ENCODE data around the gene SPO11. TPM values are rescaled to one million over a fixed set of nuclear protein-coding genes. Genes with fewer than 3 reads are reported as not detected.
A peak's percentile ranks its signal among the peaks of the same experiment; 100 is the strongest.

SPO11 gene
- polyA plus RNA-seq, 1 donor (not counting 4 experiments of a cell fraction or from before 2014, with no cell fraction given): not detected

- no peak for FAIRE-seq
These were observed 9.2 kb upstream of the SPO11 start for GRCh38 chr20:57320358-57320757.

GRCh38 chr20:57321142-57321541 lies 8.5 kb upstream of the SPO11 start:
- TF ChIP-seq EZH2 (IDR thresholded peaks at IDR 0.05; ENCODE audit: low read length): no peak
- peaks cover 12% of the 10 kb centered on the region for H3K27me3 ChIP-seq (ENCODE audit: control insufficient read depth, extremely low read depth, insufficient read depth, low read length)
- H3K36me3 ChIP-seq (ENCODE audit: control insufficient read depth in 2 of 2, extremely low read depth in 1 of 2, insufficient read depth in 2 of 2, low read length in 2 of 2): no peaks in the 10 kb centered on the region
- no peak for FAIRE-seq
- DNase-seq (ENCODE audit: low read depth, low spot score): no peak
- H3K9ac ChIP-seq (ENCODE audit: control insufficient read depth, extremely low read depth, insufficient read depth, low read length): no peak overlapping the region
- H3K79me2 ChIP-seq (ENCODE audit: control insufficient read depth, insufficient read depth, low read length): no peaks in the 10 kb centered on the region
- no peak overlapping the region for H3K4me3 ChIP-seq (ENCODE audit: control insufficient read depth in 2 of 3, extremely low read depth in 1 of 3, insufficient read depth in 2 of 3, low read depth in 1 of 3, low read length in 3 of 3)
- H3K9me1 ChIP-seq (ENCODE audit: control insufficient read depth, extremely low read depth, insufficient read depth, low read length): no peaks in the 10 kb centered on the region
- dilution Hi-C loops (cut with MboI; ENCODE audit: extremely low pct_ligation_motif_present, low sequenced_read_pairs): no loop called here
- no peak overlapping the region for H3K4me2 ChIP-seq (ENCODE audit: control insufficient read depth, extremely low read depth, insufficient read depth, low read depth, low read length)
- no peak overlapping the region for H3K27ac ChIP-seq (ENCODE audit: control insufficient read depth, insufficient read depth, low read length)
- no peaks in the 10 kb centered on the region for H3K9me3 ChIP-seq (ENCODE audit: control insufficient read depth, low read depth, low read length)
- peaks cover 15% of the 10 kb centered on the region for H3K4me1 ChIP-seq (ENCODE audit: control insufficient read depth, extremely low read depth, insufficient read depth, low read length)
- no peak overlapping the region for H2AFZ ChIP-seq (ENCODE audit: control insufficient read depth, low read length)
- H4K20me1 ChIP-seq (ENCODE audit: control insufficient read depth, extremely low read depth, insufficient read depth, low read length): no peaks in the 10 kb centered on the region

More at GRCh38 chr20:57320358-57320757, 9.2 kb upstream of the SPO11 start:
- dilution Hi-C loops (cut with MboI; ENCODE audit: extremely low pct_ligation_motif_present, low sequenced_read_pairs): no loop called here
- Histone ChIP-seq H3K9ac (ENCODE audit: control insufficient read depth, extremely low read depth, insufficient read depth, low read length) (no peak overlapping the region), H3K9me3 (ENCODE audit: control insufficient read depth, low read depth, low read length) (no peaks in the 10 kb centered on the region), H3K4me2 (ENCODE audit: control insufficient read depth, extremely low read depth, insufficient read depth, low read depth, low read length) (no peak overlapping the region), H3K27me3 (ENCODE audit: control insufficient read depth, extremely low read depth, insufficient read depth, low read length) (peaks cover 12% of the 10 kb centered on the region), H3K4me1 (ENCODE audit: control insufficient read depth, extremely low read depth, insufficient read depth, low read length) (peaks cover 13% of the 10 kb centered on the region), H3K9me1 (ENCODE audit: control insufficient read depth, extremely low read depth, insufficient read depth, low read length) (no peaks in the 10 kb centered on the region), H3K4me3 (ENCODE audit: control insufficient read depth in 2 of 3, extremely low read depth in 1 of 3, insufficient read depth in 2 of 3, low read depth in 1 of 3, low read length in 3 of 3) (no peak overlapping the region), H3K79me2 (ENCODE audit: control insufficient read depth, insufficient read depth, low read length) (no peaks in the 10 kb centered on the region), H2AFZ (ENCODE audit: control insufficient read depth, low read length) (no peak overlapping the region), H4K20me1 (ENCODE audit: control insufficient read depth, extremely low read depth, insufficient read depth, low read length) (no peaks in the 10 kb centered on the region), H3K36me3 (ENCODE audit: control insufficient read depth in 2 of 2, extremely low read depth in 1 of 2, insufficient read depth in 2 of 2, low read length in 2 of 2) (no peaks in the 10 kb centered on the region), H3K27ac (ENCODE audit: control insufficient read depth, insufficient read depth, low read length) (no peak overlapping the region)
- TF ChIP-seq EZH2 (IDR thresholded peaks at IDR 0.05; ENCODE audit: low read length) (no peak), CTCF (optimal IDR thresholded peaks at IDR 0.05 in 1 of 3, IDR thresholded peaks at IDR 0.05 in 1 of 3, conservative IDR thresholded peaks at IDR 0.05 in 1 of 3; ENCODE audit: extremely low read depth in 1 of 3, insufficient read depth in 2 of 3, low read length in 3 of 3) (no peak)
- DNase-seq (ENCODE audit: low read depth, low spot score): no peak

- Histone ChIP-seq H3K36me3 (ENCODE audit: control insufficient read depth in 2 of 2, extremely low read depth in 1 of 2, insufficient read depth in 2 of 2, low read length in 2 of 2) (no peaks in the 10 kb centered on the region), H3K9me3 (ENCODE audit: control insufficient read depth, low read depth, low read length) (no peaks in the 10 kb centered on the region), H3K9ac (ENCODE audit: control insufficient read depth, extremely low read depth, insufficient read depth, low read length) (no peak overlapping the region), H2AFZ (ENCODE audit: control insufficient read depth, low read length) (no peak overlapping the region), H3K4me2 (ENCODE audit: control insufficient read depth, extremely low read depth, insufficient read depth, low read depth, low read length) (peak overlapping the region; percentile 72), H3K4me3 (ENCODE audit: control insufficient read depth in 2 of 3, extremely low read depth in 1 of 3, insufficient read depth in 2 of 3, low read depth in 1 of 3, low read length in 3 of 3) (no peak overlapping the region), H3K27me3 (ENCODE audit: control insufficient read depth, extremely low read depth, insufficient read depth, low read length) (peaks cover 8% of the 10 kb centered on the region), H4K20me1 (ENCODE audit: control insufficient read depth, extremely low read depth, insufficient read depth, low read length) (peaks cover 4% of the 10 kb centered on the region), H3K4me1 (ENCODE audit: control insufficient read depth, extremely low read depth, insufficient read depth, low read length) (peaks cover 24% of the 10 kb centered on the region), H3K79me2 (ENCODE audit: control insufficient read depth, insufficient read depth, low read length) (no peaks in the 10 kb centered on the region), H3K9me1 (ENCODE audit: control insufficient read depth, extremely low read depth, insufficient read depth, low read length) (no peaks in the 10 kb centered on the region), H3K27ac (ENCODE audit: control insufficient read depth, insufficient read depth, low read length) (peak overlapping the region; percentile 23)
- no peak for TF ChIP-seq CTCF (optimal IDR thresholded peaks at IDR 0.05 in 1 of 3, IDR thresholded peaks at IDR 0.05 in 1 of 3, conservative IDR thresholded peaks at IDR 0.05 in 1 of 3; ENCODE audit: extremely low read depth in 1 of 3, insufficient read depth in 2 of 3, low read length in 3 of 3)
- no peak for TF ChIP-seq EZH2 (IDR thresholded peaks at IDR 0.05; ENCODE audit: low read length)
- dilution Hi-C loops (cut with MboI; ENCODE audit: extremely low pct_ligation_motif_present, low sequenced_read_pairs): no loop called here
- peak; percentile 34 for FAIRE-seq
- no peak for DNase-seq (ENCODE audit: low read depth, low spot score)
These were observed 7.1 kb upstream of the SPO11 start for GRCh38 chr20:57322476-57322875.
